NOMO-1 treated with dmso at 0.1 percent for 144 hours (cell line): ENCODE data around the gene SSH3.
A peak's percentile ranks its signal among the peaks of the same experiment; 100 is the strongest.
"Not testable (repeated sequence)": the region's sequence is repeated elsewhere in the genome, so short reads cannot be mapped to it uniquely, and the experiment has no call there.

Experiments
- DNase-seq: peaks from one replicate; lab custom pipeline; 2025; ENCODE audit not compliant: unreplicated experiment; lab: John Stamatoyannopoulos, UW

The SSH3 gene

GRCh38 chr11:67309661-67310061 lies 6.3 kb downstream of the SSH3 start:
- no peak for DNase-seq

DNA sequence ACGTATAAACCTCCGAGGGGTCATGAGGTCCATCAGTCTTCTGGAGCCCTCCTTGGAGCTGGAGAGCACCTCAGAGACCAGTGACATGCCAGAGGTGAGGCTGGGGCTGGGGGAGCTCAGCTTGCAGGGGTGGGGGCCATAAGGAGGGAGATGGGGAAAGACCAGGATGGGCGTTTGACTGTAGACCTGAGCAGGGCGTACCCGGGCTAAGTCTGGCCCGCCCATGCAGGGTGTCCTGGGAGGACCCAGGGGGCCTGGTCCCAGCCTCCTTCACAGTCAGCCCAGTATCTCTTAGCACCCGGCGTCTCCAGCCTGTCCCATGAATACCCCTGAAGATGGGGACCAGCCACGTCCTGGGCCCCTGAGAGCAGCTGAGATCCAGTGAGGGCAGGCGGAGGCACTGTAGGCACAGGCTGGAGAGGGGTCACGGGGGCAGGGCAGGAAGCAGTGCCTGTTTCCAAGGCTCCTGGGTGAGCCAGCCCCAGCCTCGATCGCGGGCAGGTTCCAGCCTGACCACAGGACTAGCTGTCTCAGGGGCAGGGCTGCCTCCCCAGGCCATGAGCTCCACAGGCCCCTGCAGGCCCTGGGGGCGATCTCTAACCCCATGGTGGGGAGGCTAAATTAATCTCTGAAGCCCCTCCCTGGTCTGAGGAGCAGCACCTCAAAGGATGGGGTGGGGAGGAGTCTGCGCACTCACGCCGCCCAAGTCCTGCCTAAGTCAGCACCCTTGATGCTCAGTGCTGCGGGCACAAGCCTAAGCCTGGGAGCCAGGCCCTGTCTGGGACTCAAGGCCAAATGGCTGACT lies 7.1 kb downstream of the SSH3 start:
- no peak for DNase-seq

GRCh38 chr11:67311051-67311555 lies 7.8 kb downstream of the SSH3 start:
- DNase-seq, result no peak

DNA sequence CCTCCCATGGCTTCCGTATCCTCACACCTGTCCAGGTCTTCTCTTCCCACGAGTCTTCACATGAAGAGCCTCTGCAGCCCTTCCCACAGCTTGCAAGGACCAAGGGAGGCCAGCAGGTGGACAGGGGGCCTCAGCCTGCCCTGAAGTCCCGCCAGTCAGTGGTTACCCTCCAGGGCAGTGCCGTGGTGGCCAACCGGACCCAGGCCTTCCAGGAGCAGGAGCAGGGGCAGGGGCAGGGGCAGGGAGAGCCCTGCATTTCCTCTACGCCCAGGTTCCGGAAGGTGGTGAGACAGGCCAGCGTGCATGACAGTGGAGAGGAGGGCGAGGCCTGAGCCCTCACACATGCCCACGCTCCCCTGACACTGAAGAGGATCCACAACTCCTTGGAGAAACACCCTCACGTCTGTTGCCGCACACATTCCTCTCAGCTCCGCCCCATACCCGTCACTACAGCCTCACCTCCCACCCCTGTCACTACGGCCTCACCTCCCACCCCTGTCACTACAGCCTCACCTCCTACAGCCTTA lies 8.3 kb downstream of the SSH3 start:
- no peak for DNase-seq

GRCh38 chr11:67312187-67313021 lies 9.1 kb downstream of the SSH3 start:
- peak; percentile 57 for DNase-seq

DNA sequence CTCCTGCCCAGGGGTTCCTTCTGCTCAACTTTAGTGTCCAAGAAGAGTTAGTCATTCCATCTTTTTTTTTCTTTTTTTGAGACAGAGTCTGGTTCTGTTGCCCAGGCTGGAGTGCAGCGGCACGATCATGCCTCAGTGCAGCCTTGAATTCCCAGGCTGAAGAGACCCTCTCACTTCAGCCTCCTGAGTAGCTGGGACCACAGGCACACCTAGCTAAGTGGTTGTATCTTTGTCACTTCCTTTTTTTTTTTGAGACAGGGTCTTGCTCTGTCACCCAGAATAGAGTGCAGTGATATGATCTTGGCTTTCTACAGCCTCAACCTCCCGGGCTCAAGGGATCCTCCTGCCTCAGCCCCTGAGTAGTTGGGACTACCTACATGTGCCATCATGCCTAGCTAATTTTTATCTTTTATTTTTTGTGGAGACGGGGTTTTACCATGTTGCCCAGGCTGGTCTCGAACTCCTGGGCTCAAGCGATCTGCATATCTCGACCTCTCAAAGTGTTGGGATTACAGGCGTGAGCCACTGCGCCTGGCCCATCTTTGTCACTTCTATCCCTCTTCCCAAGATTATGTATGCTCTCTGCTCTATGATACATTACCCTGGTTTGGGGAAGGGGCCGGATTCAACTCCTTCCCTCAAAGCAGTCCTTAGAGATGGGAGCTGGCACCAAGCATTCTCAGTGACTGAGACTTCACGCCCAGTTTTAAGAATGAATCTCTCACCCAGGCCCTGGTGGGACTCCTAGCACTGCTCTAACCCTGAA lies 10.0 kb downstream of the SSH3 start:
- DNase-seq, result no peak

DNA sequence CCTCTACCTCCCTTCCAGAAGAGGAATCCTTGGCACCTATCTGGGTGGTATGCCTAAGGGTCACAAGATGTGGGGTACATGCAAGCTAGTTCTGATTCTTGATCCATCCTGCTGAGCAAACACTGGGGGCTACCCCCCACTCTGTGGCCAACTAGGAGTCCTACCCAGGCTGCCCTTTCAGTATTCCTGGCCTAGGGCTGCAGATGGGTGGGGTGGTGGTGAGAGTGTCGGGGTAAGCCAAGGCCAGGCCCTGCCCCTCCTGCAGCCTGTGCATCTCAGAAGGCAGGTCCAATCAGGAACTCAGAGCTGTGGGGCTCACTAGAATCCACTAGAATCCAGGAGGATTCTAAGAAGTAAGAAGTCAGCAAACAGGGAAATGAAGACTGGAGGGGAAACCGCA lies 10.9 kb downstream of the SSH3 start:
- DNase-seq, result no peak

DNA sequence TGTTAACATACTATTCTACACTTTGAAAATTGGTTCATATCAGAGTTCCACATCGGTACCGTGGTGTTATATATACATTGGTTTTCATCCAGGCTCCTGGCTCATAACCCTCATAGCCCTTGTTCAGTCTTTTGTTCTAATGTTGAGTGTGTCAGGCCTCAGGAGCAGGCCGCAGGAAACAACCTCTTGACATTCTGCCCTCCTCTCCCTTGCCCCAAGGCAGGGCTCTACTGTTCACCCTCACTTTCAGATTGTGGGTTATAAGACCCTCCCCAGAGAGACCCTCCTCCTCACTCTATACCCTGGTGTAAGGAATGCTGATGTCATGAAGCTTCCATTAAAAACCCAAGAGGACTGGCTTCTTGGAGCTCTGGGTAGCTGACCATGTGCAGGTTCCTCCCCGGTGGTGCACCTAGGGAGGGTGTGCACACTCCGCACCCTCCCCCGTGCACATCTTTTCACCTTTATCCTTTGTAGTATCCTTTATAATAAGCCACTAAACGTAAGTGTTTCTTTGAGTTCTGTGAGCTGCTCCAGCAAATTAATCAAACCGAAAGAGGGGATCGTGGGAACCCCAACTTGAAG lies 12.1 kb downstream of the SSH3 start:
- no peak for DNase-seq

GRCh38 chr11:67316882-67317204 lies 13.5 kb downstream of the SSH3 start:
- DNase-seq, result no peak

DNA sequence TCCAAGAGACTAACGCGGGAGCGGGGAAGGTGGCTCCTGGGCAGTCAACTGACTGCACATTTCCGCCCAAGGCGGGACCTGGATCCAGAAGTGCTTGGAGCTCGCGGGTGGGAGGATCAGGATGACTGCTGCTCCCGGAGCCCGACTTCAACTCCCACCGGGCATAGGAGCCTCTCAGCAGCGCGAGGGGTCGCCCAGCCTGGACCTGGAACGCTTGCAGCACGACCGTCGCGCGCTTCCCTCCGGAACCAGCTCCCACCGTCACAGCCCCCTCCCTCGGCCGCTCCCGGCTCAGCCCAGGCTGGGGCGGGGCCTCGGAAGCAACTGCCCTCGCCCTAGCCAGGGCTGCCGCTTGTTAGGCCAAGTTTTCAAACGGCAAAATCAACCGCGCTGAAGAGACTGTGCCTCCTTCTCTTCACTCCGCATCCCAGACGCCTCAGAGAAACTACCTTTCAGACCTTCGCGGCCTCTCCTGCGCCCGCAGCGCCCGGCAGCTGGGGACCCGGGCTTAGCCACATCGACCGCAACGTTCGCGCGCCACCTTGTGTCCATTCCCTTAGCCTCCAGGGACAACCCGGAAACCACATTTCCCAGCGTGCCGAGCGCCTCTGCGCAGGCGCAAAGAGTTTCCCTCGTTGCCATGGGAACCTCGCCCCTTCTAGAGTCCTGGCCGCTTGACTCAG lies 14.0 kb downstream of the SSH3 start:
- peak; percentile 93 for DNase-seq

DNA sequence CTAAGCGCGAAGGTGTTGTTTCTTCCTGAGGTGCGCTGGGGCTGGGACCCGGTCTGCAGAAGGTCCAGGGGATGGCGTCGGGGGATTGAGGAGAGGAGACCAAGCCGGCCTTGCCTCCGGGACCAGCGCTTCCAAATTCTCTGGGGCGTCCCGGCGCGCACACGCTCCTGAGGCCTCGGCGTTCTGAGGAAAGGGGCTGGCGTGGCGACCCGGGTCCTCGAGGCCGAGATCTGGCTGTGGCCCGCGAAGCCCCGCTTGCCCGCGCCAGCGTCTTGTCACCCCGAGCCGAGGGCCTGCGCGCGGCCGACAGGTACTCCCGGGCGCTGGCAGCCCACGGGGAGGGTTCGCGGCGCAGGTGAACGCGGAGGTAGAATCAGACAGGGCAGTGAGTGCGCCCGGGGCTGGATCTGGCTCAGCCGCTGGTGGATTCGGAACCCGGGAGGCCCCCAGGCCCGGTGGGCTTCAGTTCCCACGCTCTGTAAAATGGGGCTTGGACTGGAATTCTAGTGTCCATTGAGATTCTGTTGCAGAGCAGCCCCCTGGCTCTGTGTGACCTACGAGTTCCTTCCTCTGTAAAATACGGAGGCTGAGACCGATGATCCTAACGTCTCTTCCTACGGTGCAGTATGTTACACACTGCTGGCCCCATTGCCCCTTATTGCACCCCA lies 14.7 kb downstream of the SSH3 start:
- no peak for DNase-seq

DNA sequence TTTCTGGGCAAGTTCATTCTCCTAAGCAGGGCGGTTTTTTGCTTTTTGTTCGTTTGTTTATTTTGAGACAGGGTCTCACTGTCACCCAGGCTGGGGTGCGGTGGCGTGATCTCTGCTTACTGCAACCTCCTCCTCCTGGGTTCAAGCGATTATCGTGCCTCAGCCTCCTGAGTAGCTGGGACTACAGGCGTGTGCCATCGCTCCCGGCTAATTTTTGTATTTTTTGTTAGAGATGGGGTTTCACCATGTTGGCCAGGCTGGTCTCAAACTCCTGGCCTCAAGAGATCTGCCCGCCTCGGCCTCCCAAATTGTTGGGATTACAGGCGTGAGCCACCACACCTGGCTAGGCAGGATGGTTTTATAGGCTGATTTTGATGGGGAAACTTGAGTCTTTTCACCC lies 15.5 kb downstream of the SSH3 start:
- DNase-seq, result not testable (repeated sequence)

DNA sequence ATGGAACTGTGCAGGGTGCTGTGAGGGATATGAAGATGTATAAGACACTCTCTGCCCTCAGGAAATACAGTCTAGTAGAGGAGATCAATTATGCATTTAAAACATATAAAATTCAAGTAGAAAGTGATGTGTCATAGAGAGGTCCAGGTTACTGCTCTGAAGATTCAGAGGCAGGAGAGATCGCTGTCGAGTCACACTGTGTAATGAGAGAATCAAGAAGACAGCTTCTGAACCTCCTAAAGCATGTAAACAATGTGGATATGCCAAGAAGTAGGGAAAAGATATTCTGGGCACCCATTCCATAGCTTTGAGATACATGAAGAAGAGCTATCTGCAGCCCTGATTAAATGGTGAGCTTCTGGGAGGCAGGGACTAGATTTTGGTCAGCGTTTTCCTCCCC lies 16.7 kb downstream of the SSH3 start:
- DNase-seq, result no peak

- no peak for DNase-seq
Measured at GRCh38 chr11:67320691-67321090, 17.4 kb downstream of the SSH3 start.

DNA sequence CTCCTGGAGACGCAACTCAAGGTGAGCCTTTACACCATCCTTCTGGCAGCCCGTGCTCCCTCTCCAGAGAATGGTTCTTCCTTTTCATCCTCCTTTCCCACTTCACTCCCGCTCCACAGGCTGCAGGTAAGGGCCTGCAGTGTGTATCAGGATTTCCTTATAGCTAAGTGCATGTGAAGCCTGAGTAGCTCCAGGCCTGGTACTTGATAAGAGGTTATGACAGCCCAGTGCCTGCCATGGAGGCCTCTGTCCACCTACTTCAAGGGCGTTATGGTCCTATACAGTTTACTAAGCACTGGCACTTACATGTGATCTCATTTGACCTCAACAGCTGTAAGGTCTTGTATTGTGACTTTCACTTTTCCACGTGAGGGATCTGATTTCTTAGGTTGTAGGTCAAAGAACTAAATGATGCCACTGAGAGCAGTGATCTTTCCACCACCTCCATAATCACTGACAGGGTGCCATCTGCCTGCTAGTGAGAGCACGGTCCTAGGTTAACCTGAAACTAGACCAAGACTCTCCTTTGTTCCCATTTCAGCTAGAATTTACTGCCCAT lies 18.1 kb downstream of the SSH3 start:
- no peak for DNase-seq

DNA sequence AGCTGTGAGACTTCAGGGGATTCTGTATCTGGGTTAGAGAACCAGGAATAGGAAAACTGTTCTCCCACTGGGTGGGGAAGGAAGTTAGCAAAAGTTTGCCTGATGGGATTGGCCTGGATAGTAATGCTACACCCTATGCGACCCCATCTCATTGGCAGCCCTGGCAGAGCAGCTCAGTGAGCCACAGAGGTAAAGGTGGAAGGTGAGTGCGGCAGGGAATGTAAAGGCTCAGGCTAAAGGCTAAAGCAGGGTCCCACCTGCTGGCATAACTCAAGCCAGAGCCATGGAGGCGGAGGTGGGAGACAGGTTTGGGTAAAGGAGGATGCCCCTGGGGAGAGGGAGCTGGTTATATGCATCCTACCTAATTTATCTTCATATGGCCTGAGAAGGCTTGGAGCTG lies 18.7 kb downstream of the SSH3 start:
- no peak for DNase-seq

DNA sequence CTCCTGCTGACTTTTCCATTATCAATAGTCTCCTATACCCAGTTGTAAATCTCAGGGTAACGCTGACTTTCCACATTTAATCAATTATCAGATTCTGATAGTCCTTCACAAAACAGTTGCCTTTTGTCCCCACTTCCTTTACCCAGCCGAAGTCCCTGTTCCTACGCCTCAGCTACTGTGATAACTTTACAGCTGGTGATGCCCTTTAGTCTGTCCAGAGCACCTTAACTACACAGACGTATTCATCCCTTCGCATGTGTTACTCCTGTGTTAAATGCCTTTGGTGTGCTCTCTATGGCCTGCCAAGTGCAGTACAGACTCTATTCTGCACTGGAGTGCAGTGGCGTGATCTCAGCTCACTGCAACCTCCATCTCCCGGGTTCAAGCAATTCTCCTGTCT lies 20.2 kb downstream of the SSH3 start:
- no peak for DNase-seq

- DNase-seq, result no peak
Measured at GRCh38 chr11:67332081-67332691, 28.9 kb downstream of the SSH3 start.

DNA sequence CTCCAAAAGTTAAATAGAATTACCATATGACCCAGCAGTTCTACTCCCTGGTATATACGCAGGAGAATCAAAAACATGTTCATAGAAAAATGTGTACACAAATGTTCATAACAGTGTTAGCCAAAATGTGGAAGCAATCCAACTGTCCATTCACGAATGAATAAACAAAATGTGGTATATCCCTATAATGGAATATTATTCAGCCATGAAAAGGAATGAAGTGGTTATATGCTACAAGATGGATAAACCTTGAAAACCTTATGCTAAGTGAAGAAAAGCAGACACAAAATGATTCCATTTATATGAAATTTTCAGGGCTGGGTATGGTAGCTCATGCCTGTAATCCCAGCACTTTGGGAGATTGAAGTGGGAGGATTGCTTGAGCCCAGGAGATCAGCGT lies 33.9 kb downstream of the SSH3 start:
- no peak for DNase-seq
